Neural progenitor cell (in vitro differentiated cells): Measurements from ENCODE around the gene GRIK1. TPM values are rescaled to one million over a fixed set of nuclear protein-coding genes. Genes with fewer than 3 reads are reported as not detected.

Experiments
- DNase-seq: peaks from one replicate; pipeline ENCODE4 v3.0.0-alpha.2; 2016; ENCODE audit warnings: low spot score
- H2AFZ ChIP-seq: fragments of 200-600 bp; sonication (generic); replicated peaks from 2 replicates; pipeline ENCODE4 v1.6.1; 2016; ENCODE audit warnings: antibody characterized with exemption
- H3F3A ChIP-seq: fragments of 200-600 bp; sonication (generic); 2 replicates; pipeline ENCODE4 v1.6.1; 2016; ENCODE audit warnings: antibody characterized with exemption, low read depth
- H3K27ac ChIP-seq: fragments of 200-600 bp; sonication (generic); 2 replicates; pipeline ENCODE4 v1.5.1; 2016; ENCODE audit warnings: mild to moderate bottlenecking
- H3K27me3 ChIP-seq: fragments of 200-600 bp; sonication (generic); 2 replicates; pipeline ENCODE4 v1.6.1; 2016; ENCODE audit warnings: mild to moderate bottlenecking, moderate library complexity
- H3K36me3 ChIP-seq: fragments of 200-600 bp; sonication (generic); 2 replicates; pipeline ENCODE4 v1.5.1; 2016
- H3K4me1 ChIP-seq: fragments of 200-600 bp; sonication (generic); 2 replicates; pipeline ENCODE4 v1.6.1; 2016; ENCODE audit warnings: mixed run types
- H3K4me2 ChIP-seq: fragments of 200-600 bp; sonication (generic); 2 replicates; pipeline ENCODE4 v1.6.1; 2016
- H3K4me3 ChIP-seq: fragments of 200-600 bp; sonication (generic); 2 replicates; pipeline ENCODE4 v1.5.1; 2016
- H3K79me2 ChIP-seq: fragments of 200-600 bp; sonication (generic); 2 replicates; pipeline ENCODE4 v1.6.1; 2016; ENCODE audit warnings: low read depth
- H3K9ac ChIP-seq: fragments of 200-600 bp; sonication (generic); 2 replicates; pipeline ENCODE4 v1.6.1; 2016
- H3K9me3 ChIP-seq: fragments of 200-600 bp; sonication (generic); 2 replicates; pipeline ENCODE4 v1.5.1; 2016; ENCODE audit warnings: low read depth
- H4K20me1 ChIP-seq: fragments of 200-600 bp; sonication (generic); 2 replicates; pipeline ENCODE4 v1.6.1; 2016; ENCODE audit warnings: low read depth
- H3K27ac Mint-ChIP-seq: 3 replicates; pipeline ENCODE4 v1.8.0; 2021; ENCODE audit warnings: mixed read lengths
- H3K27me3 Mint-ChIP-seq: 2 replicates; pipeline ENCODE4 v1.8.0; 2022; ENCODE audit warnings: low read depth, mild to moderate bottlenecking, inconsistent platforms, moderate library complexity, mixed read lengths; ENCODE audit not compliant: insufficient read depth
- H3K36me3 Mint-ChIP-seq: 3 replicates; pipeline ENCODE4 v1.8.0; 2021; ENCODE audit warnings: mixed read lengths
- H3K4me1 Mint-ChIP-seq: 3 replicates; pipeline ENCODE4 v1.8.0; 2021; ENCODE audit warnings: mixed read lengths
- H3K4me3 Mint-ChIP-seq: 3 replicates; pipeline ENCODE4 v1.8.0; 2021; ENCODE audit warnings: mild to moderate bottlenecking, moderate library complexity, mixed read lengths
- H3K9me3 Mint-ChIP-seq: 3 replicates; pipeline ENCODE4 v1.8.0; 2020; ENCODE audit warnings: mixed read lengths
- CTCF ChIP-seq: fragments of 200-600 bp; sonication (generic); IDR thresholded peaks from 2 replicates; pipeline ENCODE4 v1.5.1; 2017; ENCODE audit warnings: antibody characterized with exemption, mild to moderate bottlenecking
- EZH2 ChIP-seq: fragments of 200-600 bp; sonication (generic); IDR thresholded peaks from 2 replicates; pipeline ENCODE4 v1.6.1; 2017; ENCODE audit warnings: antibody characterized with exemption, mild to moderate bottlenecking, moderate library complexity
- EZH2phosphoT487 ChIP-seq: fragments of 200-600 bp; sonication (generic); IDR thresholded peaks from 2 replicates; pipeline ENCODE4 v1.6.1; 2017; ENCODE audit warnings: antibody characterized with exemption
- total RNA-seq: library from RNA; depleted of rRNA; stranded (reverse); fragments of >200 nt; gene quantifications from 2 replicates; pipeline ENCODE4 v1.2.3, GENCODE V29; 2015; ENCODE audit warnings: low replicate concordance

GRIK1 gene
- total RNA-seq, 1 donor from 2014 or later, result 1.6 TPM

GRCh38 chr21:29940361-29940760 lies 565 bp upstream of the GRIK1 start:
- Histone ChIP-seq H3K9ac (no peak overlapping the region), H3F3A (no peaks in the 10 kb centered on the region), H3K4me3 (peak overlapping the region; percentile 65), H4K20me1 (no peaks in the 10 kb centered on the region), H3K4me1 (no peaks in the 10 kb centered on the region), H3K4me2 (peak overlapping the region; percentile 98), H3K9me3 (no peaks in the 10 kb centered on the region), H3K36me3 (no peaks in the 10 kb centered on the region), H2AFZ (peak overlapping the region; percentile 88), H3K27ac (no peak overlapping the region), H3K79me2 (no peaks in the 10 kb centered on the region), H3K27me3 (peaks cover 81% of the 10 kb centered on the region)
- Mint-ChIP-seq H3K4me3 (peak overlapping the region; percentile 90), H3K27me3 (peaks cover 16% of the 10 kb centered on the region), H3K27ac (no peak overlapping the region), H3K4me1 (peaks cover 13% of the 10 kb centered on the region), H3K9me3 (peaks cover 1% of the 10 kb centered on the region), H3K36me3 (no peaks in the 10 kb centered on the region)
- DNase-seq, result peak; percentile 5
- TF ChIP-seq EZH2, result no peak

- no peaks in the 10 kb centered on the region for H3K4me1 ChIP-seq
- Mint-ChIP-seq H3K4me1 (peaks cover 13% of the 10 kb centered on the region), H3K27ac (peak overlapping the region; percentile 21), H3K27me3 (peaks cover 13% of the 10 kb centered on the region), H3K4me3 (peak overlapping the region; percentile 90), H3K9me3 (peaks cover 1% of the 10 kb centered on the region), H3K36me3 (peaks cover 2% of the 10 kb centered on the region)
- H3K9me3 ChIP-seq, result no peaks in the 10 kb centered on the region
- H3K4me3 ChIP-seq, result peak overlapping the region; percentile 65
- no peak overlapping the region for H3K27ac ChIP-seq
- DNase-seq, result peak; percentile 64
- H3K9ac ChIP-seq, result no peak overlapping the region
- peak overlapping the region; percentile 98 for H3K4me2 ChIP-seq
- no peaks in the 10 kb centered on the region for H3F3A ChIP-seq
- TF ChIP-seq EZH2 (peak; percentile 43), CTCF (no peak), EZH2phosphoT487 (peak; percentile 42)
- peak overlapping the region; percentile 88 for H2AFZ ChIP-seq
- H3K27me3 ChIP-seq, result peaks cover 91% of the 10 kb centered on the region
- no peaks in the 10 kb centered on the region for H3K36me3 ChIP-seq
- no peaks in the 10 kb centered on the region for H4K20me1 ChIP-seq
- H3K79me2 ChIP-seq, result no peaks in the 10 kb centered on the region
Measured at GRCh38 chr21:29939104-29939923, 482 bp downstream of the GRIK1 start.

GRCh38 chr21:29938776-29939103 lies 1.1 kb downstream of the GRIK1 start:
- no peak for DNase-seq
- Histone ChIP-seq H3K79me2 (no peaks in the 10 kb centered on the region), H3K9me3 (no peaks in the 10 kb centered on the region), H2AFZ (peak overlapping the region; percentile 88), H3K27me3 (peaks cover 96% of the 10 kb centered on the region), H3K4me3 (peak overlapping the region; percentile 65), H3K4me2 (peak overlapping the region; percentile 98), H3K4me1 (no peaks in the 10 kb centered on the region), H3F3A (no peaks in the 10 kb centered on the region), H3K9ac (no peak overlapping the region), H3K36me3 (no peaks in the 10 kb centered on the region), H3K27ac (no peak overlapping the region), H4K20me1 (no peaks in the 10 kb centered on the region)
- peaks cover 2% of the 10 kb centered on the region for H3K36me3 Mint-ChIP-seq
- peak overlapping the region; percentile 90 for H3K4me3 Mint-ChIP-seq
- peaks cover 13% of the 10 kb centered on the region for H3K27me3 Mint-ChIP-seq
- peaks cover 1% of the 10 kb centered on the region for H3K9me3 Mint-ChIP-seq
- H3K4me1 Mint-ChIP-seq, result peaks cover 13% of the 10 kb centered on the region
- TF ChIP-seq CTCF (no peak), EZH2phosphoT487 (no peak), EZH2 (no peak)
- H3K27ac Mint-ChIP-seq, result no peak overlapping the region

DNA sequence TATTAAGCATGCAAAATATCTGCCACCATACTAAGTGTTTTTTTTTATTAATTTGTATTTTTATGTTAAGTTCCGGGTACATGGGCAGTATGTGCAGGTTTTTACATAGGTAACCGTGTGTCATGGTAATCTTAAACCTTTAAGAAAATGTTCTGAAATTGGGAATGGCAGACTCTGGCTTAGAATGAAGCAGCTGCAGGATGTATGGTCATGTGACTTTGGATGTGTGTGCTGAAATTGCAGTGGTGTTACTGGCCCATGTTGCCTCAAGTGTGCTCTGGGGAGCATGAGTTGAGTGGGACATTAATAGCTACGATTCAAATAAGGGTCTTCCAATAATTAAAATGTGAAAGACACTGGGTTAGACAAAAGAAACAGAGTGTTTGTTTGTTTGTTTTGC lies 6.7 kb downstream of the GRIK1 start:
- no peak overlapping the region for H3K4me2 ChIP-seq
- Mint-ChIP-seq H3K4me1 (peaks cover 21% of the 10 kb centered on the region), H3K9me3 (no peaks in the 10 kb centered on the region), H3K27ac (no peak overlapping the region), H3K27me3 (peaks cover 5% of the 10 kb centered on the region), H3K4me3 (no peak overlapping the region), H3K36me3 (peaks cover 2% of the 10 kb centered on the region)
- H3K36me3 ChIP-seq, result no peaks in the 10 kb centered on the region
- TF ChIP-seq CTCF, result no peak
- H3K9ac ChIP-seq, result no peak overlapping the region
- H3F3A ChIP-seq, result no peaks in the 10 kb centered on the region
- peaks cover 48% of the 10 kb centered on the region for H3K27me3 ChIP-seq
- no peak overlapping the region for H3K4me3 ChIP-seq
- no peak for DNase-seq
- no peaks in the 10 kb centered on the region for H3K4me1 ChIP-seq
- H3K9me3 ChIP-seq, result no peaks in the 10 kb centered on the region
- H4K20me1 ChIP-seq, result no peaks in the 10 kb centered on the region
- no peak overlapping the region for H3K27ac ChIP-seq
- no peaks in the 10 kb centered on the region for H3K79me2 ChIP-seq
- H2AFZ ChIP-seq, result no peak overlapping the region
